OCI-LY1 (cell line): ENCODE results near the gene ANO6.

Source experiments
- CTCF ChIP-seq: fragments of 200-600 bp; sonication (generic), shearing (Covaris generic); IDR thresholded peaks from 2 replicates; pipeline ENCODE4 v1.5.1; 2017; ENCODE audit warnings: mild to moderate bottlenecking, antibody characterized with exemption, low read length, moderate library complexity, mixed read lengths
- EZH2 ChIP-seq: fragments of 200-600 bp; sonication (generic), shearing (Covaris generic); IDR thresholded peaks from 2 replicates; pipeline ENCODE4 v1.8.0; 2017; ENCODE audit warnings: borderline replicate concordance, mixed run types, mild to moderate bottlenecking, antibody characterized with exemption, low read length, moderate library complexity, mixed read lengths

GRCh38 chr12:45475594-45475993 lies 259.7 kb downstream of the ANO6 start:
- TF ChIP-seq CTCF (no peak), EZH2 (no peak)
